Peyer's patch (tissue), 4 donors: ENCODE results near the gene HCAR3.
"Not testable (repeated sequence)": the region's sequence is repeated elsewhere in the genome, so short reads cannot be mapped to it uniquely, and the experiment has no call there.

Experiments used
- POLR2A ChIP-seq, 2 donors: fragments of 450-650 bp; IDR thresholded peaks; one replicate each; pipeline ENCODE4 v1.5.1; 2017; ENCODE audit warnings: antibody characterized with exemption in 2 of 2, mild to moderate bottlenecking in 2 of 2, moderate library complexity in 2 of 2
- TF ChIP-seq, protein P1 (sequence below), 6 experiments: fragments of 450-650 bp in 4 of 6; fragments of 200-600 bp in 2 of 6; sonication (generic) in 1 of 6; IDR thresholded peaks; one replicate each; pipeline ENCODE4 v1.5.1; 2017 to 2019; ENCODE audit warnings: antibody characterized with exemption in 6 of 6, mild to moderate bottlenecking in 3 of 6, moderate library complexity in 1 of 6

DNA sequence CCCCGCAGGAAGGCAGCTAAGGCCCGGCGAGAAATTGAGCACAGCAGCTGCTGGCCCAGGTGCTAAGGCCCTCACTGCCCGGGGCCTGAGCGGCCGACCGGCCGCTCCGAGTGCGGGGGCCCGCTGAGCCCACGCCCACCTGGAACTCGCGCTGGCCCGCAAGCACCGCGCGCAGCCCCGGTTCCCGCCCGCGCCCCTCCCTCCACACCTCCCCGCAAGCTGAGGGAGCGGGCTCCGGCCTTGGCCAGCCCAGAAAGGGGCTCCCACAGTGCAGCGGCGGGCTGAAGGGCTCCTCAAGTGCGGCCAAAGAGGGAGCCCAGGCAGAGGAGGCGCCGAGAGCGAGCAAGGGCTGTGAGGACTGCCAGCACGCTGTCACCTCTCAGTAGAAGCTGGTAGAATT, 39.8 kb downstream of the HCAR3 start:
- TF ChIP-seq, protein P1, sequence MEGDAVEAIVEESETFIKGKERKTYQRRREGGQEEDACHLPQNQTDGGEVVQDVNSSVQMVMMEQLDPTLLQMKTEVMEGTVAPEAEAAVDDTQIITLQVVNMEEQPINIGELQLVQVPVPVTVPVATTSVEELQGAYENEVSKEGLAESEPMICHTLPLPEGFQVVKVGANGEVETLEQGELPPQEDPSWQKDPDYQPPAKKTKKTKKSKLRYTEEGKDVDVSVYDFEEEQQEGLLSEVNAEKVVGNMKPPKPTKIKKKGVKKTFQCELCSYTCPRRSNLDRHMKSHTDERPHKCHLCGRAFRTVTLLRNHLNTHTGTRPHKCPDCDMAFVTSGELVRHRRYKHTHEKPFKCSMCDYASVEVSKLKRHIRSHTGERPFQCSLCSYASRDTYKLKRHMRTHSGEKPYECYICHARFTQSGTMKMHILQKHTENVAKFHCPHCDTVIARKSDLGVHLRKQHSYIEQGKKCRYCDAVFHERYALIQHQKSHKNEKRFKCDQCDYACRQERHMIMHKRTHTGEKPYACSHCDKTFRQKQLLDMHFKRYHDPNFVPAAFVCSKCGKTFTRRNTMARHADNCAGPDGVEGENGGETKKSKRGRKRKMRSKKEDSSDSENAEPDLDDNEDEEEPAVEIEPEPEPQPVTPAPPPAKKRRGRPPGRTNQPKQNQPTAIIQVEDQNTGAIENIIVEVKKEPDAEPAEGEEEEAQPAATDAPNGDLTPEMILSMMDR (IDR thresholded peaks at IDR 0.05) = not testable (repeated sequence)
- not testable (repeated sequence) for TF ChIP-seq POLR2A (IDR thresholded peaks at IDR 0.05)
